Heart right ventricle (tissue), 16 donors: ENCODE data around the gene CXCL5. TPM values are rescaled to one million over a fixed set of nuclear protein-coding genes. Genes with fewer than 3 reads are reported as not detected.

Source experiments
- ATAC-seq, 8 donors: fragments of 200-7000 bp; cut with Tn5 transposase; one replicate each; pipeline ENCODE4 v1.9.1; 2020; ENCODE audit warnings: mild to moderate bottlenecking in 8 of 8, moderate library complexity in 8 of 8, moderate number of reproducible peaks in 1 of 8
- DNase-seq, 2 donors: peaks; one replicate each; pipeline ENCODE4 v3.0.0-alpha.2; 2020
- H3K27ac ChIP-seq, 10 donors: fragments of 200-600 bp; sonication (generic) in 2 of 10; one replicate each; pipeline versions ENCODE4 v1.5.0 to v1.8.0; 2020 to 2022; ENCODE audit warnings: mild to moderate bottlenecking in 3 of 10
- H3K27me3 ChIP-seq, 7 donors: fragments of 200-600 bp; one replicate each; pipeline ENCODE4 v1.8.0; 2021 to 2022; ENCODE audit warnings: mild to moderate bottlenecking in 2 of 7
- H3K36me3 ChIP-seq, 9 donors: fragments of 200-600 bp; sonication (generic) in 1 of 9; one replicate each; pipeline versions ENCODE4 v1.5.0 to v1.8.0; 2020 to 2022; ENCODE audit warnings: mild to moderate bottlenecking in 2 of 9
- H3K4me1 ChIP-seq, 9 donors: fragments of 200-600 bp; sonication (generic) in 1 of 9; one replicate each; pipeline versions ENCODE4 v1.5.0 to v1.8.0; 2020 to 2022; ENCODE audit warnings: mild to moderate bottlenecking in 4 of 9
- H3K4me3 ChIP-seq, 10 donors: fragments of 200-600 bp; sonication (generic) in 2 of 10; one replicate each; pipeline versions ENCODE4 v1.5.0 to v1.8.0; 2020 to 2022; ENCODE audit warnings: mild to moderate bottlenecking in 7 of 10, moderate library complexity in 2 of 10
- H3K9me3 ChIP-seq, 11 donors: fragments of 200-600 bp in 10 of 11; sonication (generic) in 2 of 11; one replicate each; pipeline versions ENCODE4 v1.5.0 to v1.8.0; 2013 to 2022; ENCODE audit warnings: mild to moderate bottlenecking in 2 of 11, control low read depth in 1 of 11, moderate library complexity in 1 of 11
- WGBS, 2 donors: extraction: QIAGEN DNeasy Blood & Tissue Kit; methylation state at CpG; one replicate each; pipeline ENCODE4 v1.1.7; 2013; ENCODE audit warnings: inconsistent platforms in 1 of 2; 5-methylcytosine and 5-hydroxymethylcytosine counted together
- intact Hi-C, 10 donors: fragments of 100-400 bp; cut with DNase I; formaldehyde crosslinking; loops; one replicate each; pipeline versions ENCODE4 v1.11.1 to v1.14.2; 2022
- polyA plus RNA-seq, 2 donors: library from polyadenylated mRNA; stranded (reverse); fragments of 200-250 nt; gene quantifications; one replicate each; pipeline ENCODE4 v1.2.3, GENCODE V29; 2013
- total RNA-seq, 10 donors: library from RNA; stranded (reverse); fragmentation: NEBNext Ultra II Directional in 3 of 10; extraction: Animal tissue kit (Norgen Biotek cat#: 25700) in 3 of 10; gene quantifications; one replicate each; pipeline versions ENCODE4 v1.2.1 to v1.2.4, GENCODE V29; 2021 to 2023
- TF ChIP-seq, protein P1 (sequence below), 9 donors: fragments of 200-600 bp; sonication (generic) in 2 of 9; IDR thresholded peaks; one replicate each; pipeline versions ENCODE4 v1.5.0 to v1.8.0; 2021 to 2022; ENCODE audit warnings: antibody characterized with exemption in 9 of 9, mild to moderate bottlenecking in 5 of 9, moderate library complexity in 1 of 9
- donor health status: Arrhythmogenic right ventricular cardiomyopathy.
- donor health status: ischemic (EF 13 %, LVEDD 7.1; RV severe dilation, severe dysfunction).
- donor health status: healthy with polysubstance abuse.
- donor health status: DM: no; HTN: yes; CAD: no.
- donor health status: DM: no; HTN: no; CAD: no.
- donor health status: ischemic (EF 25% LVEDD 6.9; RV normal size, moderate dysfunction).
- donor health status: ischemic (EF 25% LVEDD 5.7; RV mildly dilated, moderate dysfunction).
- donor health status: healthy.
- donor health status: DM: yes; HTN: yes; CAD: no.
- donor health status: Ischemic cardiomyopathy.
- donor health status: ischemic (EF 35%, LVEDD 5.7; RV mildly dilated, moderate dysfunction).
- donor health status: nonischemic (EF 11% LVEDD 7.7; RV severe dilation, severe dysfunction).
- donor health status: DM: yes; HTN: yes; CAD: no.
- donor health status: PGD.
- donor health status: ischemic (EF 29% LVEDD 5.4; RV normal size, mild dysfunction).
- donor health status: nonischemic (EF 23%, LVEDD 6.1; RV moderate dilation, normal function).

The CXCL5 gene
- total and polyA plus RNA-seq, 12 donors, result 0.07 to 0.25 (median 0.15) TPM; not detected in 7

DNA sequence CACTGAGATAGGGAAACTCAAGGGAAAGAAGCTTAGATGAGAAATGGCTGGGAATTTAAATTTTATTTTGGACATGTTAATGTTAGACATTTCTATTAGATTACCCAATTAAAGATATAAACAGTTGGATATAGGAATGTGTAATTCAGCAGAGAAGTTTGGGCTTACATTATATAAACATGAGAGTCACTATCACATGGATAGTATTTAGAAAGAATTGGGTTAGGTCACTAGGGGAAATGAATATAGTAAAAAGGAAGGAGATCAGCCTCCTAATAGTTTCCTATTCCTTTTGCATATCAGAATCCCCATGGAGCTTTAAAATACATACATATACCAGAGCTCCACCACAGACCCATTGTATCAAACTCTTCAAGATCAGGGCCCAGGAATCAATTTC lies 19.6 kb upstream of the CXCL5 start:
- intact Hi-C loops, result no loop called here
- Histone ChIP-seq H3K4me1 (peaks cover 0 to 7% (median 0%) of the 10 kb centered on the region in 9 donors), H3K4me3 (no peak overlapping the region), H3K27ac (peak overlapping the region in 1 of 10 donors; percentile 41), H3K27me3 (no peaks in the 10 kb centered on the region), H3K9me3 (no peaks in the 10 kb centered on the region), H3K36me3 (no peaks in the 10 kb centered on the region)
- TF ChIP-seq, protein P1, sequence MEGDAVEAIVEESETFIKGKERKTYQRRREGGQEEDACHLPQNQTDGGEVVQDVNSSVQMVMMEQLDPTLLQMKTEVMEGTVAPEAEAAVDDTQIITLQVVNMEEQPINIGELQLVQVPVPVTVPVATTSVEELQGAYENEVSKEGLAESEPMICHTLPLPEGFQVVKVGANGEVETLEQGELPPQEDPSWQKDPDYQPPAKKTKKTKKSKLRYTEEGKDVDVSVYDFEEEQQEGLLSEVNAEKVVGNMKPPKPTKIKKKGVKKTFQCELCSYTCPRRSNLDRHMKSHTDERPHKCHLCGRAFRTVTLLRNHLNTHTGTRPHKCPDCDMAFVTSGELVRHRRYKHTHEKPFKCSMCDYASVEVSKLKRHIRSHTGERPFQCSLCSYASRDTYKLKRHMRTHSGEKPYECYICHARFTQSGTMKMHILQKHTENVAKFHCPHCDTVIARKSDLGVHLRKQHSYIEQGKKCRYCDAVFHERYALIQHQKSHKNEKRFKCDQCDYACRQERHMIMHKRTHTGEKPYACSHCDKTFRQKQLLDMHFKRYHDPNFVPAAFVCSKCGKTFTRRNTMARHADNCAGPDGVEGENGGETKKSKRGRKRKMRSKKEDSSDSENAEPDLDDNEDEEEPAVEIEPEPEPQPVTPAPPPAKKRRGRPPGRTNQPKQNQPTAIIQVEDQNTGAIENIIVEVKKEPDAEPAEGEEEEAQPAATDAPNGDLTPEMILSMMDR (IDR thresholded peaks at IDR 0.05), result no peak
- ATAC-seq (no peak), DNase-seq (no peak)

DNA sequence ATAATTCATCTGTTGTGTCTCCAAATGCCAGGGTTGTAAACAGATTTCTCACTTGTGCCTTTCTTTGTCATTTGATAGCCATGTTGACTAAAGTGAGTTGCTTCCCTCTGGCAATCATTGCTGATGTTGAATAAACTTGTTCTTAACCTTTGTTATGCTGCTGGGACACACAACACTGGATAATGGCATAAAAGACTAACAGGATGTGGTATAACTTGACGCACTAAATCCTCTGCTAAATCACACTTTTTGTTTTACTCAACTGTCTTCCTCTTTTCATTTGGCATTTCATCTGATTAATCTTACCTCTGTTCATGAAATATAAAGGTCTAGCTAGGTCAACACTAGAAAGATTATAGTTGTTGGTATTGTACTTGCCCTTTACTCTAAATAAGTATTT lies 17.6 kb upstream of the CXCL5 start:
- H3K27me3 ChIP-seq, result no peaks in the 10 kb centered on the region
- DNase-seq, result no peak
- WGBS, 2 donors, result 58 to 78% methylated on average over 1 of the region's 1 CpG
- intact Hi-C loops, result no loop called here
- H3K4me1 ChIP-seq, result peaks cover 0 to 7% (median 0%) of the 10 kb centered on the region in 9 donors
- no peaks in the 10 kb centered on the region for H3K36me3 ChIP-seq
- no peak for ATAC-seq
- peak overlapping the region in 1 of 10 donors; percentile 11 for H3K27ac ChIP-seq
- TF ChIP-seq, protein P1 (IDR thresholded peaks at IDR 0.05), result no peak
- H3K9me3 ChIP-seq, result no peaks in the 10 kb centered on the region
- no peak overlapping the region for H3K4me3 ChIP-seq

DNA sequence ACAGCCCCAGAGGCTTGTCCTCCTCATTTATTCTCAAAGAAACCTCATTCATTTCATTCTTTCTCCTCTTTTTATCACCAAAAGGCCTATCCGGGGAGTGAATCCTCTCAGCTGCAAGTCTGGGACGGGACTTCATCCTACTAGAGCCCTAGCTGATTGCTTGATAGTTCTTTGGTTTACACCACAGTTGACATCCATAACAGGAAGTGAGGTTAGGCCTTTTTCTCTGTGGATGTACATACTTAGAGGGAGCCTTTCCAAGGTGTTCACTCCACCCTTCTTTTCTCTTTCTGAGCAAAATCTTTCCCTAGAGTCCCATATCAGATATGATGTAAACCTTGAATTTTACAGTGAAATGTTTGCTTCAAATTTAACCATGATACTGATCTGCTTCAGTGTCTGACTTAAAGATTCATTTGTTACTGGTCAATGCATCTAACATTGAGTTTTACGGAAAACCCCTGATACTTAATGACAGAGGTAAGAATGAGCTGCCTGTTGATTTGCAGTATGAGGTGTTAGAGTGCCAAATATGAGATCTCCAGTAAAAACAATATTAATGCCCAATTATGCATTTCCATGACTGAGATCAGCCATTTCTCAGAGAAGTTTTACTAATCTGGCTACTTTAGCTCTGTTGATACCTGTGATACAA lies 16.8 kb upstream of the CXCL5 start:
- peak overlapping the region in 1 of 10 donors; percentile 11 for H3K27ac ChIP-seq
- H3K27me3 ChIP-seq, result no peaks in the 10 kb centered on the region
- H3K4me3 ChIP-seq, result no peak overlapping the region
- intact Hi-C loops, result no loop called here
- WGBS, 2 donors, result 87 to 88% methylated on average over 3 of the region's 3 CpGs
- no peaks in the 10 kb centered on the region for H3K9me3 ChIP-seq
- DNase-seq (no peak), ATAC-seq (no peak)
- TF ChIP-seq, protein P1 (IDR thresholded peaks at IDR 0.05), result no peak
- H3K36me3 ChIP-seq, result no peaks in the 10 kb centered on the region
- H3K4me1 ChIP-seq, result peaks cover 0 to 7% (median 0%) of the 10 kb centered on the region in 9 donors

DNA sequence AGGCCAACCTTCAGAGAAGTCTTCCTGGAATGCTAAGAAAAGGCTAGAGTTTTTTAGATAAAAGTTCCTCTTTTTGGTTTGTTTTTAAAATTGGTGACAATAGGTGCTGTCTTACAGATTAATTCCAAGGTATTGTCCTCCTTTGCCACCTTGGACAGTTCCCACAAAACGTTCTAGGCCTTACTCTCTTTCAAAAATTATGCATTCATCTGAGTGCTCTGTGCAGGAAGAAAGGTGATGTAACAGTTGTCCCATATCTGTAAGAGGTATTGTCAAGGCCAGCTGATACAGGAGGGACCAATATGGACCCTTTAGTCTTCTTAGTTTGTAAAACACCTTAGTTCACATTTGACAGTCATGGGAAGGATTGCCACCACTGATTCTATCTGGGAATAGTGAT lies 15.9 kb upstream of the CXCL5 start:
- intact Hi-C loops, result no loop called here
- Histone ChIP-seq H3K36me3 (no peaks in the 10 kb centered on the region), H3K4me1 (peaks cover 0 to 7% (median 0%) of the 10 kb centered on the region in 9 donors), H3K4me3 (no peak overlapping the region), H3K27me3 (no peaks in the 10 kb centered on the region), H3K27ac (no peak overlapping the region), H3K9me3 (no peaks in the 10 kb centered on the region)
- WGBS, 2 donors, result 17 to 21% methylated on average over 1 of the region's 1 CpG
- DNase-seq (no peak), ATAC-seq (no peak)
- TF ChIP-seq, protein P1 (IDR thresholded peaks at IDR 0.05), result no peak
